ENCODE measurements around the gene AXL.
A peak's percentile ranks its signal among the peaks of the same experiment; 100 is the strongest.

Gene AXL

GRCh38 chr19:41308450-41309179 lies 89.6 kb downstream of the AXL start:
- peak; percentile 95 for DNase-seq (ENCODE audit: low spot score)

- DNase-seq (ENCODE audit: low spot score) = no peak
Observed at GRCh38 chr19:41309180-41310032, 90.4 kb downstream of the AXL start.

DNA sequence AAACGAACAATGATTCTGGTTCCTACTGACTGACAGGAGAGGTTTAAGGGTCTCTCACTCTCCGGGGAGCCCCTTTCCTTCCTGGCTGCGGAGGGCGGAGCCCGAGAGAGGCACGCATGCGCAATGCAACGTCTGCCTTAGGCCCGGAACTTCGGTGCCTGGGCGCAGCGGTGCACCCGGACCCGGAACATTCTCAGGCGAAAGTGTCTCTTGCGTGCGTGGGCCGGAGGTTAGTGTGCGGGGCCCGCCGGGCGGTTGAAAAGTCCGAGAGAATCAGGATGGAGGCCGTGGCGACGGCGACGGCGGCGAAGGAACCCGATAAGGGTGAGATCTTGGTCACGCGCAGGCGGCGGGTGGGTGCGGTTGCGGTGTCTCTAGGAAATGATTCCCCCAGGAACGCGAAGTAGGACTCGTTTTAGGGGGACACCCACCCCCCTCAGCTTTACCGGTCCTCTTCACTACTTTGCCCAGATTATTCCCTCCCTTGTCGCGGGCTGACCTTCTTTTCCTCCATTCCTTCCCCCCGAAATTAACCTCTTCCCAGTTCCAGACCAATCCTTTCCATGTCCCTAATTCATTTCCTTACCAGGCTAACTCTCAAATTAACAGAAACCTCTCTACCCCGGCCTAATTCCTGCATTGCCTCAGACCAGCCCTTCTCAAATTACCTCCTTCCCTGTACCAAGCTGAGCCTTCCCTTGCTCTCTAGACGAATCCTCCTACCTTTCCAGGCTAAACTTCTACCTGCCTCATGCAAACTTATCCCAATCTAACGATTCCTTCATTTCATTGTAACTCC lies 91.2 kb downstream of the AXL start, which contains the start of gene CCDC97:
Gene CCDC97 (plus strand): TSS at position 140 of the 799 bp plus-strand sequence. CDS start 139 bp downstream, at position 279.
- DNase-seq (ENCODE audit: low spot score) = peak; percentile 95

- DNase-seq (ENCODE audit: low spot score) = no peak
Observed at GRCh38 chr19:41311072-41311471, 92.0 kb downstream of the AXL start.

All from ecto neural progenitor cell (in vitro differentiated cells).